Panc1 (cell line): ENCODE data around the gene RAB11FIP3. TPM values are rescaled to one million over a fixed set of nuclear protein-coding genes. Genes with fewer than 3 reads are reported as not detected.
"Not testable (repeated sequence)": the region's sequence is repeated elsewhere in the genome, so short reads cannot be mapped to it uniquely, and the experiment has no call there.

Experiments
- ATAC-seq: fragments of 200-7000 bp; cut with Tn5 transposase; 2 replicates; pipeline ENCODE4 v1.9.1; 2020; ENCODE audit warnings: mild to moderate bottlenecking, moderate library complexity
- BruUV-seq: library from RNA; stranded (reverse); fragments of 400-500 nt; replicated peaks from 2 replicates; lab custom pipeline; 2021; lab: Mats Ljungman, UMichigan
- CTCF ChIA-PET: fragments of 300-600 bp; sonication (Branson Sonifier 250); formaldehyde crosslinking; loops from one replicate; lab custom pipeline; 2022; ENCODE audit warnings: antibody characterized with exemption; lab: Charles Lee
- POLR2A ChIA-PET: fragments of 300-600 bp; sonication (Branson Sonifier 250); formaldehyde crosslinking; loops from one replicate; lab custom pipeline; 2022; ENCODE audit warnings: antibody characterized with exemption; lab: Charles Lee
- DNase-seq: peaks from one replicate; pipeline ENCODE4 v3.0.0-alpha.2; 2010; ENCODE audit warnings: low read depth, low spot score
- H3K27ac ChIP-seq: 2 replicates; pipeline ENCODE4 v1.5.1; 2011; ENCODE audit warnings: mild to moderate bottlenecking, low read length, inconsistent platforms
- H3K27me3 ChIP-seq: fragments of 200-500 bp; sonication (Bioruptor generic); 2 replicates; pipeline ENCODE4 v1.6.0; 2014; ENCODE audit warnings: low read length, inconsistent platforms; ENCODE audit not compliant: control insufficient read depth, insufficient read depth
- H3K36me3 ChIP-seq: fragments of 200-500 bp; sonication (Bioruptor generic); 2 replicates; pipeline ENCODE4 v1.5.1; 2014; ENCODE audit warnings: inconsistent platforms, mild to moderate bottlenecking, low read length, moderate library complexity; ENCODE audit not compliant: control insufficient read depth, insufficient read depth
- H3K4me1 ChIP-seq: 2 replicates; pipeline ENCODE4 v1.5.1; 2011; ENCODE audit warnings: inconsistent platforms, mild to moderate bottlenecking, low read length, moderate library complexity; ENCODE audit not compliant: control insufficient read depth, insufficient read depth
- H3K4me3 ChIP-seq, 2 experiments: 2 replicates each; pipeline ENCODE4 v1.5.1; 2011 to 2012; ENCODE audit warnings: low read depth in 2 of 2, low read length in 2 of 2, mild to moderate bottlenecking in 2 of 2, inconsistent platforms in 1 of 2, moderate library complexity in 1 of 2
- H3K9me3 ChIP-seq: fragments of 200-500 bp; sonication (Bioruptor generic); 2 replicates; pipeline ENCODE4 v1.5.1; 2014; ENCODE audit warnings: low read depth, mild to moderate bottlenecking, inconsistent platforms, low read length, moderate library complexity; ENCODE audit not compliant: control insufficient read depth, insufficient read depth
- CTCF ChIP-seq: fragments of 450-650 bp; IDR thresholded peaks from 2 replicates; pipeline ENCODE4 v1.5.1; 2017; ENCODE audit warnings: mild to moderate bottlenecking
- POLR2AphosphoS5 ChIP-seq: IDR thresholded peaks from 2 replicates; pipeline ENCODE4 v1.6.1; 2012; ENCODE audit warnings: mild to moderate bottlenecking, low read depth, low read length, moderate library complexity
- REST ChIP-seq, 2 experiments: IDR thresholded peaks; 2 replicates each; pipeline ENCODE4 v1.6.1; 2011 to 2012; ENCODE audit warnings: low read depth in 2 of 2, control low read depth in 1 of 2, low read length in 1 of 2, mild to moderate bottlenecking in 1 of 2, moderate library complexity in 1 of 2; ENCODE audit not compliant: insufficient read depth in 1 of 2
- SIN3A ChIP-seq: IDR thresholded peaks from 2 replicates; pipeline ENCODE4 v1.6.1; 2012; ENCODE audit warnings: low read depth, mild to moderate bottlenecking, low read length, moderate library complexity, borderline replicate concordance; ENCODE audit not compliant: insufficient read depth
- TCF7L2 ChIP-seq: IDR thresholded peaks from 2 replicates; pipeline ENCODE4 v1.6.1; 2011; ENCODE audit warnings: mild to moderate bottlenecking, low read depth, low read length, inconsistent platforms
- in situ Hi-C: cut with HindIII; loops from 2 replicates; pipeline ENCODE4 v1.10.0; 2016; ENCODE audit warnings: low sequenced_read_pairs, low pct_unique_long_range_greater_than_20kb
- intact Hi-C: fragments of 100-400 bp; cut with micrococcal nuclease; formaldehyde crosslinking; loops from one replicate; pipeline ENCODE4 v1.10.0; 2022; ENCODE audit not compliant: unreplicated experiment
- total RNA-seq: library from RNA; stranded (reverse); gene quantifications from one replicate; pipeline ENCODE4 v1.2.1, GENCODE V29; 2021; ENCODE audit not compliant: unreplicated experiment

RAB11FIP3 gene
- total RNA-seq, 1 experiment from 2014 or later: 57.3 TPM

GRCh38 chr16:477301-478157 is 52.1 kb downstream of the RAB11FIP3 start:
- Histone ChIP-seq H3K4me1 (peaks cover 4% of the 10 kb centered on the region; the same call in 1 of the 2 replicates), H3K4me3 (no peak overlapping the region), H3K27me3 (no peaks in the 10 kb centered on the region), H3K36me3 (no peaks in the 10 kb centered on the region), H3K9me3 (no peaks in the 10 kb centered on the region), H3K27ac (no peak overlapping the region)
- in situ Hi-C loops (no loop called here), intact Hi-C loops (no loop called here)
- ChIA-PET CTCF (interaction anchor here (0.6 kb wide), 1 partner anchor 91 kb away, joined by 9 read pairs; no protein-coding TSS in a partner anchor), POLR2A (no interaction called here)
- DNase-seq (no peak), ATAC-seq (peak; percentile 52)
- TF ChIP-seq SIN3A (no peak), TCF7L2 (no peak), REST (IDR thresholded peaks at IDR 0.05; ENCODE audit: insufficient read depth in 1 of 2, low read depth in 2 of 2, low read length in 1 of 2) (no peak), POLR2AphosphoS5 (no peak), CTCF (no peak)
- BruUV-seq: no TSS peak

DNA sequence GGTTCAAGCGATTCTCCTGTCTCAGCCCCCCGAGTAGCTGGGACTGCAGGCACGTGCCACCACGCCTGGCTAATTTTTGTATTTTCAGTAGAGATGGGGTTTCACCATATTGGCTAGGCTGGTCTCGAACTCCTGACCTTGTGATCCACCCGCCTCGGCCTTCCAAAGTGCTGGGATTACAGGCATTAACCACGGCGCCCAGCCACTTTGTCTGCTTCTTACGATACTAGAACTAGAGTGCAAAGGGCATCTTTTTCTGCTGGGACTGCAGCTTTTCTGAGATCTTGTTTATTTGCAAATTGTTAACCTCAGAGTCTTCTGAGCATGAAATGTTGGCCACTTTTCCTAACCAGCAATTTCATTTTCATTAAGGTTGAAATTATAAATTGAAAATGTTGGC is 52.8 kb downstream of the RAB11FIP3 start:
- in situ Hi-C loops, BruUV-seq: not testable (repeated sequence)

More for the DNA sequence above, 52.8 kb downstream of the RAB11FIP3 start:
- ATAC-seq, H3K27me3 ChIP-seq, CTCF ChIA-PET, H3K9me3 ChIP-seq, DNase-seq, H3K4me1 ChIP-seq, H3K27ac ChIP-seq, H3K36me3 ChIP-seq, intact Hi-C loops, POLR2A ChIA-PET, H3K4me3 ChIP-seq: not testable (repeated sequence)
